ENCODE results near the gene TRNAU1AP.

DNA sequence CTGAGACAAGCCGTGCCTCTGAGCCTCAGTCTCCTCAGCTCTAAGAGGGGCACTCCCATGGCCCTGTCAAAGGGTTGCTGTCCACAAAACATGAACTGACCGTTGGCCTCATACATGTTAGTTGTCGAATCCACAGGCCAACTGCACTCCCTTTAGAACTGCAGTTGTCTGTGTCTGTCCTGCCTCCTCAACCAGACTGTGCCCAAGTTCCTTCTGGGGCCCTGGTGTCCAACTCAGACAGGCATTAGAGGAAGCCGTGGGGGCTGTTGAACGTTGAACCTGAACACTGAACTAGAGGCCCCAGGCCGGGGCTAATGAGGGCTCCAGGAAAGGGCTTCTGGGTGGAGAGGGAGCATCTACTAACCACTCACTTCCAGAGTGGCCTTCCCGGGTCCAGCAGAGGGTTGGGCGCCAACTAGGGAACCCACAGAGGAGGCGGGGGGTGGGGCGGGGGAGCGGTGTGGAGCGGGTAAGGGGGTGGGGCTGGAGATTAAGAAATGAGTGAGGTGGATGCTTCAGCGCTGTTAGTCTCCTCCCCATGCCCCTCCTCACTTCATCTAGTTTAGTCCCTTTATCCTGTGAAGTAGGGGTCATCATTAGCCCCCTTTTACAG is 38.9 kb downstream of the TRNAU1AP start, which contains the start of gene RAB42:
- TF ChIP-seq, protein P1, sequence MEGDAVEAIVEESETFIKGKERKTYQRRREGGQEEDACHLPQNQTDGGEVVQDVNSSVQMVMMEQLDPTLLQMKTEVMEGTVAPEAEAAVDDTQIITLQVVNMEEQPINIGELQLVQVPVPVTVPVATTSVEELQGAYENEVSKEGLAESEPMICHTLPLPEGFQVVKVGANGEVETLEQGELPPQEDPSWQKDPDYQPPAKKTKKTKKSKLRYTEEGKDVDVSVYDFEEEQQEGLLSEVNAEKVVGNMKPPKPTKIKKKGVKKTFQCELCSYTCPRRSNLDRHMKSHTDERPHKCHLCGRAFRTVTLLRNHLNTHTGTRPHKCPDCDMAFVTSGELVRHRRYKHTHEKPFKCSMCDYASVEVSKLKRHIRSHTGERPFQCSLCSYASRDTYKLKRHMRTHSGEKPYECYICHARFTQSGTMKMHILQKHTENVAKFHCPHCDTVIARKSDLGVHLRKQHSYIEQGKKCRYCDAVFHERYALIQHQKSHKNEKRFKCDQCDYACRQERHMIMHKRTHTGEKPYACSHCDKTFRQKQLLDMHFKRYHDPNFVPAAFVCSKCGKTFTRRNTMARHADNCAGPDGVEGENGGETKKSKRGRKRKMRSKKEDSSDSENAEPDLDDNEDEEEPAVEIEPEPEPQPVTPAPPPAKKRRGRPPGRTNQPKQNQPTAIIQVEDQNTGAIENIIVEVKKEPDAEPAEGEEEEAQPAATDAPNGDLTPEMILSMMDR (IDR thresholded peaks at IDR 0.05), result no peak
- TF ChIP-seq POLR2A (IDR thresholded peaks at IDR 0.05), result no peak
- TF ChIP-seq POLR2AphosphoS5 (IDR thresholded peaks at IDR 0.05), result no peak
- TF ChIP-seq EP300 (IDR thresholded peaks at IDR 0.05), result no peak
